Right atrium auricular region (tissue), 2 donors: ENCODE results near the gene DHX57. TPM values are rescaled to one million over a fixed set of nuclear protein-coding genes. Genes with fewer than 3 reads are reported as not detected.
"Not testable (repeated sequence)": the region's sequence is repeated elsewhere in the genome, so short reads cannot be mapped to it uniquely, and the experiment has no call there.

Experiments used
- DNase-seq: peaks from one replicate; pipeline ENCODE4 v3.0.0-alpha.2; 2019; ENCODE audit warnings: low spot score
- H3K27ac ChIP-seq, 2 donors: fragments of 200-600 bp; sonication (generic); 1 replicate in 1 of 2; 2 replicates in 1 of 2; pipeline ENCODE4 v1.5.1; 2016 to 2019
- H3K27me3 ChIP-seq, 2 donors: fragments of 200-600 bp; sonication (generic); one replicate each; pipeline versions ENCODE4 v1.5.1 to v1.6.0; 2017 to 2019
- H3K36me3 ChIP-seq: fragments of 200-600 bp; sonication (generic); one replicate; pipeline ENCODE4 v1.5.1; 2016
- H3K4me1 ChIP-seq, 2 donors: fragments of 200-600 bp; sonication (generic); one replicate each; pipeline versions ENCODE4 v1.5.1 to v1.6.0; 2017 to 2019
- H3K4me3 ChIP-seq, 2 donors: fragments of 200-600 bp; sonication (generic); 1 replicate in 1 of 2; 2 replicates in 1 of 2; pipeline ENCODE4 v1.5.1; 2017 to 2019; ENCODE audit warnings: mild to moderate bottlenecking in 1 of 2, moderate library complexity in 1 of 2
- H3K9me3 ChIP-seq, 2 donors: fragments of 200-600 bp; sonication (generic); one replicate each; pipeline ENCODE4 v1.5.1; 2019
- total RNA-seq, 2 donors: library from RNA; depleted of rRNA; stranded (reverse); fragments of >200 nt; gene quantifications; one replicate each; pipeline ENCODE4 v1.1.0, GENCODE V29; 2016
- TF ChIP-seq, protein P1 (sequence below), 2 donors: fragments of 200-600 bp; sonication (generic); IDR thresholded peaks; one replicate each; pipeline ENCODE4 v1.5.1; 2019; ENCODE audit warnings: antibody characterized with exemption in 2 of 2

The DHX57 gene
- total RNA-seq, 2 donors from 2014 or later: 6.9 to 7.2 TPM

DNA sequence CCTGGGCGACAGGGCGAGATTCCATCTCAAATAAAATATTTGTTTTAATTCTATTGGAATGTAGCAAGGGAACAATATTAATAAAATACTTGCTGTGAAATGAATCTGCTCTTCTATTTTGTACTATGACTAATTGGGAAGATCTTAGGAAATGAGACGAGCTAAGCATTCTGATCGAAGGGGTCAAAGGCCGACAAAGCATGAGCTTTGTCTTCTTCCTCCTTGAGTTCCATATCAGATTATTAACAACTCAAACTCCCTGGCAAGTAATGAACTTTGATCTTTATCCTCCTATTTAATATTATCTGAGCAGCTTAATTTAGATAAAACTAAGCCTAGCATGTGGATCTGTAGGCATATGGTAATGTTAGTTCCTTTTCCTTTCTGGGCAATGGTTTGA, 82.2 kb downstream of the DHX57 start:
- Histone ChIP-seq H3K27me3 (no peaks in the 10 kb centered on the region), H3K4me1 (no peaks in the 10 kb centered on the region), H3K36me3 (no peaks in the 10 kb centered on the region), H3K4me3 (no peak overlapping the region), H3K9me3 (no peaks in the 10 kb centered on the region), H3K27ac (no peak overlapping the region)
- TF ChIP-seq, protein P1, sequence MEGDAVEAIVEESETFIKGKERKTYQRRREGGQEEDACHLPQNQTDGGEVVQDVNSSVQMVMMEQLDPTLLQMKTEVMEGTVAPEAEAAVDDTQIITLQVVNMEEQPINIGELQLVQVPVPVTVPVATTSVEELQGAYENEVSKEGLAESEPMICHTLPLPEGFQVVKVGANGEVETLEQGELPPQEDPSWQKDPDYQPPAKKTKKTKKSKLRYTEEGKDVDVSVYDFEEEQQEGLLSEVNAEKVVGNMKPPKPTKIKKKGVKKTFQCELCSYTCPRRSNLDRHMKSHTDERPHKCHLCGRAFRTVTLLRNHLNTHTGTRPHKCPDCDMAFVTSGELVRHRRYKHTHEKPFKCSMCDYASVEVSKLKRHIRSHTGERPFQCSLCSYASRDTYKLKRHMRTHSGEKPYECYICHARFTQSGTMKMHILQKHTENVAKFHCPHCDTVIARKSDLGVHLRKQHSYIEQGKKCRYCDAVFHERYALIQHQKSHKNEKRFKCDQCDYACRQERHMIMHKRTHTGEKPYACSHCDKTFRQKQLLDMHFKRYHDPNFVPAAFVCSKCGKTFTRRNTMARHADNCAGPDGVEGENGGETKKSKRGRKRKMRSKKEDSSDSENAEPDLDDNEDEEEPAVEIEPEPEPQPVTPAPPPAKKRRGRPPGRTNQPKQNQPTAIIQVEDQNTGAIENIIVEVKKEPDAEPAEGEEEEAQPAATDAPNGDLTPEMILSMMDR (IDR thresholded peaks at IDR 0.05): no peak
- no peak for DNase-seq

DNA sequence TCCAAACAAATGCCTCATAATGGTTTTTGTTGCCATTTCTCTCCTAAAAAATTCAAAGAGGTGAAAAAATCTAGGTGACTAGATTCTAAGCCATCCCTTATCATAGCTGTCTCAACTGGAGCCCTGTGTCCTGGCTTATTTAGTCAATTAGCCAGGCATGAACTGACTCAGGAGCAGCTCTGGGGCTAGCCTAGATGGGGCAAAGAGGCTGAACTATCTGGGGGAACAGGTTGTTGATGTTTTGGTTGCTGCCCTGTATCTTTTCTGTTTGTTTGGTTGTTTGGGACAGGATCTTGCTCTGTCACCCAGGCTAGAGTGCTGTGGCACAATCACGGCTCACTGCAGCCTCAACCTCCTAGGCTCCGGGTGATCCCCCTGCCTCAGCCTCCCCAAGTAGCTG, 83.0 kb downstream of the DHX57 start:
- Histone ChIP-seq H3K4me3 (no peak overlapping the region), H3K4me1 (no peaks in the 10 kb centered on the region), H3K27me3 (no peaks in the 10 kb centered on the region), H3K27ac (no peak overlapping the region), H3K36me3 (no peaks in the 10 kb centered on the region), H3K9me3 (no peaks in the 10 kb centered on the region)
- TF ChIP-seq, protein P1 (IDR thresholded peaks at IDR 0.05): no peak
- DNase-seq: no peak

DNA sequence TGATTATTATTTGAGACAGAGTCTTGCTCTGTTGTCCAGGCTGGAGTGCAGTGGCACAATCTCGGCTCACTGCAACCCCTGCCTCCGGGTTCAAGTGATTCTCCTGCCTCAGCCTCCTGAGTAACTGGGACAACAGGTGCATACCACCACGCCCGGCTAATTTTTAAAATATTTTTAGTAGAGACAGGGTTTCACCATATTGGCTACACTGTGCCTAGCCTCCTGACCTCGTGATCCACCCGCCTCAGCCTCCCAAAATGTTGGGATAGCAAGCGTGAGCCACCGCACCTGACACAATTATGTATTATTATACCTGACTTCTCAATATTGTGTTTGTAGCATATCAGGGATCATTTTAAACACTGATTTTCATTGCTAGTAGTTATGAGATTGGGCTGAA, 83.4 kb downstream of the DHX57 start:
- H3K4me1 ChIP-seq, H3K27me3 ChIP-seq, H3K36me3 ChIP-seq, H3K4me3 ChIP-seq, DNase-seq, H3K9me3 ChIP-seq, H3K27ac ChIP-seq: not testable (repeated sequence)

DNA sequence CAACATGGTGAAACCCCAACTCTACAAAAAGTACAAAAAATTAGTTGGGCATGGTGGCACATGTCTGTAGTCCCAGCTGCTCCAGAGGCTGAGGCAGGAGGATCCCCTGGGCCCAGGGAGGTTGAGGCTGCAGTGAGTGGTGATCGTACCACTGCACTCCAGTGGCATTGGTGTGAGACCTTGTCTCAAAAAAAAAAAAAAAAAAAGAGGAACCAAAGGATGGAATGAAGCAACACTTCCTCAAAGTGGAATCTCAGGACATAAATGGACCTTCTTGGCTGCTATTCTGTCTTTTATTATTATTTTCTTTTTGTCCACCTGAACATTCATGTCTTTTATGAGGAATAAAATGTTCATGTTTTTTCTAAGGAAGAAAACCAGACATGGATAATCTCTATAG, 84.0 kb downstream of the DHX57 start:
- no peak for DNase-seq
- Histone ChIP-seq H3K4me1 (no peaks in the 10 kb centered on the region), H3K27ac (no peak overlapping the region), H3K27me3 (no peaks in the 10 kb centered on the region), H3K36me3 (no peaks in the 10 kb centered on the region), H3K9me3 (no peaks in the 10 kb centered on the region), H3K4me3 (no peak overlapping the region)
- TF ChIP-seq, protein P1 (IDR thresholded peaks at IDR 0.05): no peak

DNA sequence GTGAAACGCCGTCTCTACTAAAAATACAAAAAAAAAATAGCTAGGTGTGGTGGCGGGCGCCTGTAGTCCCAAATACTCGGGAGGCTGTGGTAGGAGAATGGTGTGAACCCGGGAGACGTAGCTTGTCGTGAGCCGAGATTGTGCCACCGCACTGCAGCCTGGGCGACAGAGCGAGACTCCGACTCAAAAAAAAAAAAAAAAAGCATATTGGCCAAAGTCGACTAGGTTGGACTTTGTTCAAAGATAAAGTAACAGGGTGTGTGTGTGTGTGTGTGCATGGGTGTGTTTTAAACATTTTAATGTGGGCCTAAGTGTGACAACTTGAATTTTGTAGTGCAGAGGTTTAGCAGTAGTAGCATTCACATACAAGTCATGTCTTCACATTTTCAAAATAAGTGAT, 86.0 kb downstream of the DHX57 start:
- no peak for DNase-seq
- no peak overlapping the region for H3K27ac ChIP-seq
- H3K9me3 ChIP-seq: no peaks in the 10 kb centered on the region
- no peaks in the 10 kb centered on the region for H3K4me1 ChIP-seq
- TF ChIP-seq, protein P1 (IDR thresholded peaks at IDR 0.05): no peak
- no peaks in the 10 kb centered on the region for H3K36me3 ChIP-seq
- H3K4me3 ChIP-seq: no peak overlapping the region
- no peaks in the 10 kb centered on the region for H3K27me3 ChIP-seq

DNA sequence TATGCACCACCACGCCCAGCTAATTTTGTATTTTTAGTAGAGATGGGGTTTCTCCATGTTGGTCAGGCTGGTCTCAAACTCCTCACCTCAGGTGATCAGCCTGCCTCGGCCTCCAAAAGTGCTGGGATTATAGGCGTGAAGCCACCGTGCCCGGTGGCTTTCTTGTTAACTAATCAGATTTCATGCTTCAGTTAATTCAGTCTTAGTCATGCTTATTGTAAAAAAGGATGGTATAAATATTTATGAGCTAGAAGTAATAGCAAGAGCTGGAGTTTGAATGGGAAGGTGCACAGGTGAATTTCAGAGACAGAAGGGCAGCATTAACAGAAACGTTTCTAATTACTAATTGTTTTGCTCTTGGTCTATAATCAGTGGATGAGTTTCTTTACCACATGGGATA, 87.4 kb downstream of the DHX57 start:
- Histone ChIP-seq H3K27me3 (no peaks in the 10 kb centered on the region), H3K36me3 (no peaks in the 10 kb centered on the region), H3K9me3 (no peaks in the 10 kb centered on the region), H3K4me3 (no peak overlapping the region), H3K27ac (no peak overlapping the region), H3K4me1 (no peaks in the 10 kb centered on the region)
- TF ChIP-seq, protein P1 (IDR thresholded peaks at IDR 0.05): no peak
- DNase-seq: no peak
